NB4 (cell line): ENCODE measurements around the gene ZBTB40.

Experiments used
- DNase-seq: peaks from one replicate; pipeline ENCODE4 v3.0.0; 2010; ENCODE audit warnings: low read depth
- H3K4me3 ChIP-seq: one replicate; pipeline ENCODE4 v1.5.1; 2011; ENCODE audit warnings: mild to moderate bottlenecking, low read depth, low read length, moderate library complexity
- CTCF ChIP-seq: IDR thresholded peaks from one replicate; pipeline ENCODE4 v1.5.1; 2012; ENCODE audit warnings: low read depth, low read length
- MAX ChIP-seq: IDR thresholded peaks from 2 replicates; pipeline ENCODE4 v1.6.1; 2011; ENCODE audit warnings: low read depth, low read length
- MYC ChIP-seq: IDR thresholded peaks from 2 replicates; pipeline ENCODE4 v1.6.1; 2011; ENCODE audit warnings: low read depth, low read length
- POLR2A ChIP-seq: IDR thresholded peaks from 2 replicates; pipeline ENCODE4 v1.6.1; 2011; ENCODE audit warnings: mild to moderate bottlenecking; ENCODE audit not compliant: insufficient read length; ENCODE audit errors: extremely low read depth

The ZBTB40 gene

GRCh38 chr1:22420455-22421053 is 31.1 kb upstream of the ZBTB40 start:
- DNase-seq: peak; percentile 78
- TF ChIP-seq MYC: no peak
- peak; percentile 66 for TF ChIP-seq CTCF
- no peak for TF ChIP-seq POLR2A
- TF ChIP-seq MAX: peak; percentile 35
- H3K4me3 ChIP-seq: no peak overlapping the region

- DNase-seq: no peak
- H3K4me3 ChIP-seq: no peak overlapping the region
- TF ChIP-seq MYC (no peak), MAX (no peak)
These were observed 24.9 kb upstream of the ZBTB40 start for GRCh38 chr1:22426781-22427180.

- peak overlapping the region; percentile 71 for H3K4me3 ChIP-seq
- peak; percentile 77 for DNase-seq
- TF ChIP-seq CTCF (no peak), MYC (no peak), MAX (peak; percentile 91), POLR2A (no peak)
These were observed 23.0 kb upstream of the ZBTB40 start for GRCh38 chr1:22428672-22429071.

- H3K4me3 ChIP-seq: peak overlapping the region; percentile 11
- TF ChIP-seq CTCF (no peak), MAX (no peak), MYC (no peak), POLR2A (no peak)
- DNase-seq: peak; percentile 15
These were observed 19.7 kb upstream of the ZBTB40 start for GRCh38 chr1:22431965-22432364.

GRCh38 chr1:22434717-22435116 is 16.9 kb upstream of the ZBTB40 start:
- H3K4me3 ChIP-seq: no peak overlapping the region
- TF ChIP-seq CTCF (no peak), MAX (no peak), POLR2A (no peak), MYC (no peak)
- no peak for DNase-seq

GRCh38 chr1:22436948-22437347 is 14.7 kb upstream of the ZBTB40 start:
- no peak for DNase-seq
- TF ChIP-seq MYC: no peak
- no peak for TF ChIP-seq CTCF
- TF ChIP-seq POLR2A: no peak
- TF ChIP-seq MAX: no peak
- H3K4me3 ChIP-seq: no peak overlapping the region
